Esophagus squamous epithelium (tissue), 4 donors: Measurements from ENCODE around the gene PYGL.

ENCODE experiments used
- POLR2A ChIP-seq, 4 donors: fragments of 450-650 bp; IDR thresholded peaks; one replicate each; pipeline ENCODE4 v1.6.1; 2017; ENCODE audit warnings: antibody characterized with exemption in 4 of 4, mild to moderate bottlenecking in 4 of 4, moderate library complexity in 3 of 4
- TF ChIP-seq, protein P1 (sequence below), 6 experiments: fragments of 450-650 bp in 4 of 6; fragments of 200-600 bp in 2 of 6; sonication (generic) in 2 of 6; IDR thresholded peaks; one replicate each; pipeline ENCODE4 v1.5.1; 2016 to 2019; ENCODE audit warnings: antibody characterized with exemption in 6 of 6, mild to moderate bottlenecking in 4 of 6, moderate library complexity in 4 of 6

GRCh38 chr14:50932156-50932555 is 12.1 kb downstream of the PYGL start:
- TF ChIP-seq, protein P1, sequence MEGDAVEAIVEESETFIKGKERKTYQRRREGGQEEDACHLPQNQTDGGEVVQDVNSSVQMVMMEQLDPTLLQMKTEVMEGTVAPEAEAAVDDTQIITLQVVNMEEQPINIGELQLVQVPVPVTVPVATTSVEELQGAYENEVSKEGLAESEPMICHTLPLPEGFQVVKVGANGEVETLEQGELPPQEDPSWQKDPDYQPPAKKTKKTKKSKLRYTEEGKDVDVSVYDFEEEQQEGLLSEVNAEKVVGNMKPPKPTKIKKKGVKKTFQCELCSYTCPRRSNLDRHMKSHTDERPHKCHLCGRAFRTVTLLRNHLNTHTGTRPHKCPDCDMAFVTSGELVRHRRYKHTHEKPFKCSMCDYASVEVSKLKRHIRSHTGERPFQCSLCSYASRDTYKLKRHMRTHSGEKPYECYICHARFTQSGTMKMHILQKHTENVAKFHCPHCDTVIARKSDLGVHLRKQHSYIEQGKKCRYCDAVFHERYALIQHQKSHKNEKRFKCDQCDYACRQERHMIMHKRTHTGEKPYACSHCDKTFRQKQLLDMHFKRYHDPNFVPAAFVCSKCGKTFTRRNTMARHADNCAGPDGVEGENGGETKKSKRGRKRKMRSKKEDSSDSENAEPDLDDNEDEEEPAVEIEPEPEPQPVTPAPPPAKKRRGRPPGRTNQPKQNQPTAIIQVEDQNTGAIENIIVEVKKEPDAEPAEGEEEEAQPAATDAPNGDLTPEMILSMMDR (IDR thresholded peaks at IDR 0.05): no peak
- TF ChIP-seq POLR2A (IDR thresholded peaks at IDR 0.05): no peak
